ENCODE measurements around the gene IRF9. TPM values are rescaled to one million over a fixed set of nuclear protein-coding genes. Genes with fewer than 3 reads are reported as not detected.

The IRF9 gene
- total and polyA plus RNA-seq, 2 of the 13 experiments (the other 11 are each of a cell fraction or from before 2014, with no cell fraction given), result 14.9 to 49.7 TPM

DNA sequence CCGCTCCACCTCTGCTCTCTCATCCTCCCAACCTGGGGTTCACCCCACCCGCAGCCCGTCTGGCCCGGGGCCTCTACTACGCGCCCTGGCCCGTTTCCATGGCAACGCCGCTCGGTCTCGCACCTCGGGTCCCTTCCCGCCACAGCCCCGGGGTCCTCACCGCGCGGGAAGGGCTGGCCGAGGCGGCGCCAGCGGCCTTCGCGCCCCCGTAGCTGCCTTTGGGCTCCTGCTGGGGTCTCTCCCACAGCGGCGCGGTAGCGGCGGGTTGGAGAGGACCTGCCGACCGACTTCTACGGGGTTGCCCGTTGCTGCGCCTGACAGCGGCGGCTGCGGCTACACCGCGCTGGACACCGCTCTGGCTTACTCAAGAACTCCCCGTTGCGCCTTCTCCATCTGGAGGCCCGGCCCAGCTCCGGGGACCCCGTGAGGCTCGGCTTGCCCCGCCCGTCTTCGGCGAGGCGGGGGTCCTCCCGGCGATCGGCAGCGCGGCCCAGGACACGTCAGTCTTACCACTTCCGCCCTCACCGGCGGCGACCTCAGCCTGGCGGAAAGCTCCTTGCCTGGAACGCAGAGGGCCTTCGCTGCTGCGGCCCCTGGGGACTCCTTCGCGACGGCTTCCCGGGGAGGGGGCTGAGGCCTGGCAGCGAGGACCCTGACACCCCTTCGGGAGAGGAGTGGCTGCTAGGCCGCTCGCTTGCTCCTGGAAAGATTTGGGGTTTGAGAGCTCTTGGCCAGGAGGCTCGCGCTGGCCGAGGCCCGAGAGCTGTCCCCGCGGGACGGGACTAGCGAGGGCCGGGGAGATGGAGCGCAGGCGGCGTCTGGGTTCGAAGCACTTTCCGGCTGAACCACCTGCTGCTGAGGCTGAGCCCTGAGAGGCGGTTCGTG, 34.4 kb downstream of the IRF9 start, which contains the start of gene TM9SF1 (continued):
- TF ChIP-seq THRA (CRISPR knock-in tag; IDR thresholded peaks at IDR 0.05; ENCODE audit: borderline replicate concordance) (peak; percentile 93), SP4 (CRISPR knock-in tag; IDR thresholded peaks at IDR 0.05) (peak; percentile 94), ZNF33B (CRISPR knock-in tag; IDR thresholded peaks at IDR 0.05) (peak; percentile 99), ZBTB38 (CRISPR knock-in tag; IDR thresholded peaks at IDR 0.05) (peak; percentile 81), ZNF414 (CRISPR knock-in tag; IDR thresholded peaks at IDR 0.05) (peak; percentile 95), FOXC1 (CRISPR knock-in tag; IDR thresholded peaks at IDR 0.05; ENCODE audit: borderline replicate concordance) (peak; percentile 95), ZNF75D (CRISPR knock-in tag; IDR thresholded peaks at IDR 0.05; ENCODE audit: borderline replicate concordance) (no peak), PHF5A (CRISPR knock-in tag; IDR thresholded peaks at IDR 0.05; ENCODE audit: low read depth, unreplicated experiment) (peak; percentile 94), TAF15 (IDR thresholded peaks at IDR 0.05; ENCODE audit: low read depth, low read length, poor library complexity, severe bottlenecking) (peak; percentile 55), ZNF672 (CRISPR knock-in tag; IDR thresholded peaks at IDR 0.05) (no peak), ADNP (CRISPR knock-in tag; IDR thresholded peaks at IDR 0.05) (no peak), GABPB1 (CRISPR knock-in tag; IDR thresholded peaks at IDR 0.05) (peak; percentile 99), ZNF788 (CRISPR knock-in tag; IDR thresholded peaks at IDR 0.05; ENCODE audit: borderline replicate concordance) (peak; percentile 100), ZNF10 (CRISPR knock-in tag; IDR thresholded peaks at IDR 0.05; ENCODE audit: borderline replicate concordance, low read depth) (no peak; the same call in 1 of the 2 replicates), ZBTB21 (CRISPR knock-in tag; IDR thresholded peaks at IDR 0.05) (0 out of 2 replicates have a peak, but pooled peaks have one; percentile 64), MNT (IDR thresholded peaks at IDR 0.05) (0 out of 2 replicates have a peak, but pooled peaks have one; percentile 25), SMARCC2 (IDR thresholded peaks at IDR 0.05) (no peak), NFYB (CRISPR knock-in tag; IDR thresholded peaks at IDR 0.05) (peak; percentile 62), ZNF432 (CRISPR knock-in tag; IDR thresholded peaks at IDR 0.05; ENCODE audit: borderline replicate concordance) (no peak), ZNF775 (CRISPR knock-in tag; IDR thresholded peaks at IDR 0.05; ENCODE audit: borderline replicate concordance) (peak; percentile 98), PHF21A (CRISPR knock-in tag; IDR thresholded peaks at IDR 0.05) (no peak)
- TF ChIP-seq, protein P1, sequence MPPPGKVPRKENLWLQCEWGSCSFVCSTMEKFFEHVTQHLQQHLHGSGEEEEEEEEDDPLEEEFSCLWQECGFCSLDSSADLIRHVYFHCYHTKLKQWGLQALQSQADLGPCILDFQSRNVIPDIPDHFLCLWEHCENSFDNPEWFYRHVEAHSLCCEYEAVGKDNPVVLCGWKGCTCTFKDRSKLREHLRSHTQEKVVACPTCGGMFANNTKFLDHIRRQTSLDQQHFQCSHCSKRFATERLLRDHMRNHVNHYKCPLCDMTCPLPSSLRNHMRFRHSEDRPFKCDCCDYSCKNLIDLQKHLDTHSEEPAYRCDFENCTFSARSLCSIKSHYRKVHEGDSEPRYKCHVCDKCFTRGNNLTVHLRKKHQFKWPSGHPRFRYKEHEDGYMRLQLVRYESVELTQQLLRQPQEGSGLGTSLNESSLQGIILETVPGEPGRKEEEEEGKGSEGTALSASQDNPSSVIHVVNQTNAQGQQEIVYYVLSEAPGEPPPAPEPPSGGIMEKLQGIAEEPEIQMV (CRISPR knock-in tag; IDR thresholded peaks at IDR 0.05; ENCODE audit: low read depth), result peak; percentile 94
- TF ChIP-seq, protein P2, sequence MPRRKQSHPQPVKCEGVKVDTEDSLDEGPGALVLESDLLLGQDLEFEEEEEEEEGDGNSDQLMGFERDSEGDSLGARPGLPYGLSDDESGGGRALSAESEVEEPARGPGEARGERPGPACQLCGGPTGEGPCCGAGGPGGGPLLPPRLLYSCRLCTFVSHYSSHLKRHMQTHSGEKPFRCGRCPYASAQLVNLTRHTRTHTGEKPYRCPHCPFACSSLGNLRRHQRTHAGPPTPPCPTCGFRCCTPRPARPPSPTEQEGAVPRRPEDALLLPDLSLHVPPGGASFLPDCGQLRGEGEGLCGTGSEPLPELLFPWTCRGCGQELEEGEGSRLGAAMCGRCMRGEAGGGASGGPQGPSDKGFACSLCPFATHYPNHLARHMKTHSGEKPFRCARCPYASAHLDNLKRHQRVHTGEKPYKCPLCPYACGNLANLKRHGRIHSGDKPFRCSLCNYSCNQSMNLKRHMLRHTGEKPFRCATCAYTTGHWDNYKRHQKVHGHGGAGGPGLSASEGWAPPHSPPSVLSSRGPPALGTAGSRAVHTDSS (CRISPR knock-in tag; conservative IDR thresholded peaks at IDR 0.05), result peak; percentile 20; the same call in 1 of the 2 replicates

All from HepG2 (cell line).